ENCODE data around the gene BSN.

- TF ChIP-seq CTCF (IDR thresholded peaks at IDR 0.05) (peak; percentile 62 to 76 (median 68)), POLR2A (IDR thresholded peaks at IDR 0.05) (no peak), EP300 (IDR thresholded peaks at IDR 0.05) (no peak)
Measured at GRCh38 chr3:49671291-49672288, 117.3 kb downstream of the BSN start.
